K562 (cell line): ENCODE data around the gene RABL6. TPM values are rescaled to one million over a fixed set of nuclear protein-coding genes. Genes with fewer than 3 reads are reported as not detected.

Source experiments
- ATAC-seq: fragments of 200-7000 bp; cut with Tn5 transposase; 3 replicates; pipeline ENCODE4 v1.9.1; 2020; ENCODE audit warnings: moderate library complexity
- BruUV-seq: library from RNA; stranded (reverse); fragments of 400-500 nt; replicated peaks from 2 replicates; lab custom pipeline; 2021; lab: Mats Ljungman, UMichigan
- CTCF ChIA-PET: fragments of 300-600 bp; formaldehyde crosslinking; extraction: SDS; loops from one replicate; lab custom pipeline; 2021; ENCODE audit warnings: low intra/inter-chr PET ratio; lab: Yijun Ruan, JAX
- POLR2A ChIA-PET: fragments of 300-600, 350-650 bp; sonication (Branson Sonifier 250); formaldehyde crosslinking; extraction: SDS; loops from one replicate; lab custom pipeline; 2021; ENCODE audit warnings: antibody characterized with exemption, inconsistent platforms; lab: Yijun Ruan, JAX
- DNase-seq, 4 experiments: peaks; one replicate each; pipeline versions ENCODE4 v3.0.0 to v3.0.0-alpha.2; 2011 to 2018; ENCODE audit warnings: low spot score in 3 of 4, mixed read lengths in 3 of 4; ENCODE audit errors: extremely low read depth in 1 of 4
- FAIRE-seq: peaks from 2 replicates; lab custom pipeline; 2011; peaks lifted over from hg19 to GRCh38; lab: Jason Lieb, UNC
- H2AFZ ChIP-seq: 2 replicates; pipeline ENCODE4 v1.6.0; 2011; ENCODE audit warnings: low read depth, low read length, control low read depth, inconsistent platforms
- H3K27ac ChIP-seq: fragments of 200-600 bp; 3 replicates; pipeline ENCODE4 v1.8.0; 2011; ENCODE audit warnings: low read depth, mild to moderate bottlenecking, control low read depth, inconsistent platforms, low read length, moderate library complexity, mixed read lengths; ENCODE audit errors: extremely low read depth
- H3K27me3 ChIP-seq, 2 experiments: fragments of 300-600 bp in 1 of 2; 2 replicates in 1 of 2; 3 replicates in 1 of 2; pipeline versions ENCODE4 v1.6.0 to v1.8.0; 2011; ENCODE audit warnings: inconsistent platforms in 2 of 2, low read length in 2 of 2, mild to moderate bottlenecking in 1 of 2, mixed read lengths in 1 of 2, moderate library complexity in 1 of 2; ENCODE audit not compliant: control insufficient read depth in 2 of 2, insufficient read depth in 2 of 2
- H3K36me3 ChIP-seq: fragments of 300-600 bp; 3 replicates; pipeline ENCODE4 v1.8.0; 2011; ENCODE audit warnings: mild to moderate bottlenecking, low read length, inconsistent platforms; ENCODE audit not compliant: control insufficient read depth, insufficient read depth
- H3K4me1 ChIP-seq, 2 experiments: fragments of 200-600 bp in 1 of 2; replicated peaks in 1 of 2; 2 replicates in 1 of 2; 3 replicates in 1 of 2; pipeline versions ENCODE4 v1.5.1 to v1.8.0; 2011; ENCODE audit warnings: inconsistent platforms in 2 of 2, low read length in 2 of 2, mild to moderate bottlenecking in 1 of 2, mixed read lengths in 1 of 2, moderate library complexity in 1 of 2; ENCODE audit not compliant: control insufficient read depth in 2 of 2, insufficient read depth in 2 of 2
- H3K4me2 ChIP-seq: 2 replicates; pipeline ENCODE4 v1.6.1; 2011; ENCODE audit warnings: low read length, control low read depth, inconsistent platforms, mixed read lengths; ENCODE audit not compliant: insufficient read depth
- H3K4me3 ChIP-seq: fragments of 200-600 bp; sonication (generic), shearing (Covaris generic); 2 replicates; pipeline ENCODE4 v1.5.1; 2016; ENCODE audit warnings: control low read depth, inconsistent platforms
- H3K79me2 ChIP-seq: fragments of 200-600 bp; 3 replicates; pipeline ENCODE4 v1.8.0; 2011; ENCODE audit warnings: low read length, inconsistent platforms; ENCODE audit not compliant: control insufficient read depth, insufficient read depth
- H3K9ac ChIP-seq, 2 experiments: 2 replicates each; pipeline versions ENCODE4 v1.6.0 to v1.6.1; 2011; ENCODE audit warnings: low read depth in 2 of 2, low read length in 2 of 2, control low read depth in 1 of 2, inconsistent platforms in 1 of 2, mild to moderate bottlenecking in 1 of 2, mixed read lengths in 1 of 2; ENCODE audit not compliant: insufficient read depth in 1 of 2
- H3K9me1 ChIP-seq: one replicate; pipeline ENCODE4 v1.6.0; 2011; ENCODE audit warnings: inconsistent platforms, mild to moderate bottlenecking, low read length, moderate library complexity; ENCODE audit not compliant: control insufficient read depth, insufficient read depth
- H3K9me3 ChIP-seq: replicated peaks from 2 replicates; pipeline ENCODE4 v1.5.1; 2011; ENCODE audit warnings: low read depth, low read length, inconsistent platforms; ENCODE audit not compliant: control insufficient read depth, insufficient read depth
- H4K20me1 ChIP-seq: replicated peaks from 2 replicates; pipeline ENCODE4 v1.6.1; 2011; ENCODE audit warnings: low read length, inconsistent platforms, mixed read lengths; ENCODE audit not compliant: control insufficient read depth, insufficient read depth
- CBX1 ChIP-seq: sonication (generic); IDR thresholded peaks from 2 replicates; pipeline ENCODE4 v1.6.1; 2016; ENCODE audit warnings: antibody characterized with exemption, low read depth, mild to moderate bottlenecking
- CHD1 ChIP-seq: fragments of 200-600 bp; sonication (generic); IDR thresholded peaks from one replicate; pipeline ENCODE4 v1.6.1; 2012; ENCODE audit warnings: mild to moderate bottlenecking, moderate library complexity, low read length, inconsistent platforms
- DPF2 ChIP-seq: fragments of 450-650 bp; IDR thresholded peaks from 2 replicates; pipeline ENCODE4 v1.6.1; 2016
- E2F4 ChIP-seq: sonication (generic); formaldehyde crosslinking; IDR thresholded peaks from 2 replicates; pipeline ENCODE4 v1.8.0; 2022; ENCODE audit warnings: mild to moderate bottlenecking, low read depth, missing genetic modification reagents
- FOXA3 ChIP-seq, 2 experiments: fragments of 450-650 bp in 1 of 2; sonication (generic) in 1 of 2; formaldehyde crosslinking; IDR thresholded peaks in 1 of 2; conservative IDR thresholded peaks in 1 of 2; 2 replicates each; pipeline versions ENCODE4 v1.4.0 to v1.8.0; 2020 to 2022; ENCODE audit warnings: mild to moderate bottlenecking in 2 of 2, missing genetic modification reagents in 1 of 2
- MCM7 ChIP-seq, 2 experiments: fragments of 450-650 bp; IDR thresholded peaks; 2 replicates each; pipeline ENCODE4 v1.6.1; 2016 to 2018
- POLR2B ChIP-seq: fragments of 450-650 bp; IDR thresholded peaks from 2 replicates; pipeline ENCODE4 v1.6.1; 2018; ENCODE audit warnings: low read depth; ENCODE audit not compliant: partially characterized antibody
- POLR2G ChIP-seq: fragments of 200-400 bp; formaldehyde crosslinking; IDR thresholded peaks from 2 replicates; pipeline ENCODE4 v1.6.1; 2017; ENCODE audit warnings: low read depth, mild to moderate bottlenecking, antibody characterized with exemption, low read length, moderate library complexity
- RBFOX2 ChIP-seq: fragments of 200-400 bp; formaldehyde crosslinking; IDR thresholded peaks from 2 replicates; pipeline ENCODE4 v1.6.1; 2017; ENCODE audit warnings: low read depth, mild to moderate bottlenecking, low read length, moderate library complexity
- RBM22 ChIP-seq: fragments of 200-400 bp; formaldehyde crosslinking; IDR thresholded peaks from 2 replicates; pipeline ENCODE4 v1.6.1; 2018; ENCODE audit warnings: low read length, low read depth; ENCODE audit not compliant: poor library complexity, severe bottlenecking
- STAT5B ChIP-seq: fragments of 250-450 bp; sonication (Bioruptor Pico); IDR thresholded peaks from 2 replicates; pipeline ENCODE4 v1.8.0; 2021; ENCODE audit warnings: mild to moderate bottlenecking, inconsistent platforms
- TOE1 ChIP-seq, 2 experiments: fragments of 450-650 bp in 1 of 2; sonication (generic) in 1 of 2; formaldehyde crosslinking in 1 of 2; IDR thresholded peaks; 2 replicates each; pipeline versions ENCODE4 v1.7.1 to v1.8.0; 2016 to 2022; ENCODE audit warnings: borderline replicate concordance in 2 of 2, mild to moderate bottlenecking in 2 of 2, antibody characterized with exemption in 1 of 2, inconsistent platforms in 1 of 2, low read depth in 1 of 2, missing genetic modification reagents in 1 of 2, moderate library complexity in 1 of 2
- ZBTB17 ChIP-seq: fragments of 450-650 bp; formaldehyde crosslinking; IDR thresholded peaks from 2 replicates; pipeline ENCODE4 v1.4.0; 2020; ENCODE audit warnings: mild to moderate bottlenecking
- ZFP30 ChIP-seq: fragments of 250-450 bp; sonication (Bioruptor Pico); IDR thresholded peaks from 2 replicates; pipeline ENCODE4 v1.8.0; 2022; ENCODE audit warnings: moderate library complexity, mild to moderate bottlenecking, inconsistent platforms, borderline replicate concordance
- ZKSCAN1 ChIP-seq: fragments of 150-350 bp; IDR thresholded peaks from 2 replicates; pipeline ENCODE4 v1.6.1; 2016; ENCODE audit warnings: low read depth, low read length
- ZNF146 ChIP-seq: IDR thresholded peaks from one replicate; pipeline ENCODE4 v1.6.1; 2018; ENCODE audit warnings: missing compliant biosample characterization; ENCODE audit not compliant: unreplicated experiment
- ZNF436 ChIP-seq: fragments of 250-450, 450-650 bp; sonication (Bioruptor Pico); formaldehyde crosslinking; IDR thresholded peaks from 2 replicates; pipeline ENCODE4 v1.7.0; 2020; ENCODE audit warnings: mild to moderate bottlenecking
- ZNF584 ChIP-seq: fragments of 200-800 bp; sonication (Bioruptor generic); IDR thresholded peaks from 2 replicates; pipeline ENCODE4 v1.6.1; 2016; ENCODE audit warnings: low read depth, mild to moderate bottlenecking, missing genetic modification characterization, missing compliant biosample characterization
- ZSCAN29 ChIP-seq: fragments of 450-650 bp; IDR thresholded peaks from 2 replicates; pipeline ENCODE4 v1.6.1; 2017
- WGBS: fragments of 100-300 bp; shearing (Covaris generic); methylation state at CpG from one replicate; pipeline ENCODE4 v1.1.6; 2016; ENCODE audit warnings: low coverage, mixed read lengths; ENCODE audit not compliant: insufficient coverage; ENCODE audit errors: missing lambda C conversion rate; 5-methylcytosine and 5-hydroxymethylcytosine counted together
- in situ Hi-C: fragments of 300-500 bp; cut with MboI; formaldehyde crosslinking; loops from 4 replicates; pipeline ENCODE4 v1.15.0; 2018; ENCODE audit warnings: inconsistent platforms, mixed read lengths
- intact Hi-C: fragments of 100-400 bp; cut with micrococcal nuclease; formaldehyde crosslinking; loops from 2 replicates; pipeline ENCODE4 v1.14.2; 2022
- polyA plus RNA-seq, 8 experiments: library from polyadenylated mRNA; depleted of rRNA in 4 of 8; stranded (reverse) in 5 of 8; unstranded in 3 of 8; fragments of >200 nt; fragmentation: Nextera tagmentation in 2 of 8; fragmentation: Illumina TruSeq in 1 of 8; extraction: Ambion mirVana in 2 of 8; extraction: Trizol in 1 of 8; gene quantifications; 2 replicates each; pipeline versions ENCODE4 v1.2.1 to v1.2.3, GENCODE V29; 2011 to 2014; ENCODE audit warnings: inconsistent platforms in 1 of 8, missing spikeins in 1 of 8
- total RNA-seq, 7 experiments: library from RNA; depleted of rRNA in 6 of 7; stranded (reverse); fragments of >200 nt in 6 of 7; fragmentation: Illumina TruSeq in 2 of 7; extraction: Trizol in 2 of 7; gene quantifications; 2 replicates each; pipeline versions ENCODE4 v1.2.1 to v1.2.3, GENCODE V29; 2011 to 2021; ENCODE audit warnings: low replicate concordance in 1 of 7
- TF ChIP-seq, protein P1 (sequence below): fragments of 450-650 bp; conservative IDR thresholded peaks from 2 replicates; pipeline ENCODE4 v1.6.1; 2016; ENCODE audit warnings: missing genetic modification characterization, low read depth, mild to moderate bottlenecking, control low read depth, missing compliant biosample characterization

The RABL6 gene
- total and polyA plus RNA-seq, 9 of the 15 experiments (the other 6 are each of a cell fraction or from before 2014, with no cell fraction given): 5.6 to 181 (median 84.5) TPM

GRCh38 chr9:136858844-136859757, 51.4 kb downstream of the RABL6 start:
- H3K9ac ChIP-seq: peak overlapping the region in 1 of 2 experiments; percentile 33; a peak in 1 of 4 replicates
- H4K20me1 ChIP-seq: peaks cover 10% of the 10 kb centered on the region; the same call in 1 of the 2 replicates
- peaks cover 0 to 70% of the 10 kb centered on the region in 2 experiments; a peak in 2 of 5 replicates for H3K4me1 ChIP-seq
- no peaks in the 10 kb centered on the region for H3K27me3 ChIP-seq
- FAIRE-seq (no peak), ATAC-seq (peak; percentile 10), DNase-seq (no peak)
- ChIA-PET CTCF (no interaction called here), POLR2A (interaction anchor here (0.6 to 2.1 kb wide), 7 partner anchors 11 to 395 kb away, joined by 3 to 8 read pairs (median 4); partner anchors contain the start of genes AJM1 and TRAF2)
- no peaks in the 10 kb centered on the region for H3K9me3 ChIP-seq
- no peaks in the 10 kb centered on the region for H3K9me1 ChIP-seq
- WGBS: 84% methylated on average over 17 of the region's 20 CpGs
- H3K36me3 ChIP-seq: peaks cover 45% of the 10 kb centered on the region; the same call in 2 of the 3 replicates
- no peak overlapping the region for H3K4me3 ChIP-seq
- H3K27ac ChIP-seq: no peak overlapping the region
- no peak overlapping the region for H2AFZ ChIP-seq
- intact Hi-C loops: no loop called here
- BruUV-seq: no TSS peak
- in situ Hi-C loops: no loop called here
- no peak overlapping the region for H3K4me2 ChIP-seq
- peaks cover 6% of the 10 kb centered on the region; the same call in 2 of the 3 replicates for H3K79me2 ChIP-seq
- TF ChIP-seq ZKSCAN1 (no peak), CBX1 (no peak), ZSCAN29 (no peak), POLR2G (peak; percentile 48), MCM7 (IDR thresholded peaks at IDR 0.05) (no peak), TOE1 (IDR thresholded peaks at IDR 0.05; ENCODE audit: borderline replicate concordance) (no peak), TOE1 (CRISPR knock-in tag; IDR thresholded peaks at IDR 0.05; ENCODE audit: borderline replicate concordance, low read depth) (no peak), ZNF584 (CRISPR knock-in tag) (no peak), FOXA3 (CRISPR knock-in tag; conservative IDR thresholded peaks at IDR 0.05 in 1 of 2, IDR thresholded peaks at IDR 0.05 in 1 of 2) (no peak), ZFP30 (no peak), STAT5B (CRISPR knock-in tag) (no peak), POLR2B (no peak), E2F4 (CRISPR knock-in tag) (no peak), RBFOX2 (peak; percentile 56), ZBTB17 (CRISPR knock-in tag) (no peak), ZNF436 (no peak), DPF2 (no peak), ZNF146 (CRISPR knock-in tag) (no peak), RBM22 (peak; percentile 70), CHD1 (no peak)
- TF ChIP-seq, protein P1, sequence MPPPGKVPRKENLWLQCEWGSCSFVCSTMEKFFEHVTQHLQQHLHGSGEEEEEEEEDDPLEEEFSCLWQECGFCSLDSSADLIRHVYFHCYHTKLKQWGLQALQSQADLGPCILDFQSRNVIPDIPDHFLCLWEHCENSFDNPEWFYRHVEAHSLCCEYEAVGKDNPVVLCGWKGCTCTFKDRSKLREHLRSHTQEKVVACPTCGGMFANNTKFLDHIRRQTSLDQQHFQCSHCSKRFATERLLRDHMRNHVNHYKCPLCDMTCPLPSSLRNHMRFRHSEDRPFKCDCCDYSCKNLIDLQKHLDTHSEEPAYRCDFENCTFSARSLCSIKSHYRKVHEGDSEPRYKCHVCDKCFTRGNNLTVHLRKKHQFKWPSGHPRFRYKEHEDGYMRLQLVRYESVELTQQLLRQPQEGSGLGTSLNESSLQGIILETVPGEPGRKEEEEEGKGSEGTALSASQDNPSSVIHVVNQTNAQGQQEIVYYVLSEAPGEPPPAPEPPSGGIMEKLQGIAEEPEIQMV (tag): no peak
